Measurements from ENCODE around the gene CORO2B. TPM values are rescaled to one million over a fixed set of nuclear protein-coding genes. Genes with fewer than 3 reads are reported as not detected.

CORO2B gene
- total and polyA plus RNA-seq, 2 of the 4 experiments (the other 2 are of a cell fraction) = 9.3 to 39.3 TPM

DNA sequence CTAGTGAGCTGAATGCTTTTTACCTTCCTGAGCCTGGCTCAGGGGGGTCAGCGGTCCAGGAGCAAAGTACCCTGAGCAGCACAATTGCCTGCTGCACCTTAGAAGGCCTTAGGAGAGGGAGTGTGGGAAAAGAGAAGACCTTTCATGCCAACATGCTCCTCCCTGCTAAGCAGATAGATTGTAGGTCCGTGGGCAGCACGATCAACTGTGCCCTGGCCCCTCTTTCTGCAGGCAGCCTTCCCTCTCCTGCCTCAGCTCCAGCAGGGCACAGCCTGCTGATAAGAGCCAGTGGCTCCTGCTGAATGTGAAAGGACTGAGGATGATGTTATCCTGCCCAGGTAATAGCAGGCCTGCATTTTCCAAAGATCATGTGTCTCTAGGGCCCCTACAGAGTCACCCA, 4.1 kb downstream of the CORO2B start:
- dilution Hi-C loops (cut with HindIII; ENCODE audit: low sequenced_read_pairs, unreplicated experiment) (no loop called here), intact Hi-C loops (cut with micrococcal nuclease) (no loop called here), in situ Hi-C loops (cut with MboI; ENCODE audit: low sequenced_read_pairs) (no loop called here)
- H4K91ac ChIP-seq (ENCODE audit: insufficient read depth, low read depth, low read length) = no peak overlapping the region
- H3K4me1 ChIP-seq (ENCODE audit: control insufficient read depth, insufficient read depth, low read length) = peaks cover 23% of the 10 kb centered on the region
- TF ChIP-seq SMC3 (IDR thresholded peaks at IDR 0.05; ENCODE audit: low read depth, low read length) = no peak
- TF ChIP-seq NFE2L2 (IDR thresholded peaks at IDR 0.05; ENCODE audit: low read depth, low read length) = no peak
- TF ChIP-seq FOS (IDR thresholded peaks at IDR 0.05; ENCODE audit: low read depth, low read length) = no peak
- TF ChIP-seq BHLHE40 (IDR thresholded peaks at IDR 0.05; ENCODE audit: low read depth, low read length) = no peak
- TF ChIP-seq CEBPB (IDR thresholded peaks at IDR 0.05; ENCODE audit: low read depth, low read length) = no peak
- no peak for TF ChIP-seq CHD1 (IDR thresholded peaks at IDR 0.05; ENCODE audit: low read depth, low read length)
- no peak for TF ChIP-seq RAD21 (IDR thresholded peaks at IDR 0.05; ENCODE audit: low read length)
- BruUV-seq (replicated peaks) = no TSS peak
- H4K20me1 ChIP-seq (ENCODE audit: insufficient read depth, low read length) = no peaks in the 10 kb centered on the region
- peak overlapping the region; percentile 48; the same call in 1 of the 2 replicates for H3K4ac ChIP-seq (ENCODE audit: low read depth, low read length)
- CTCF ChIA-PET = interaction anchor here (1.2 kb wide), 1 partner anchor 91 kb away, joined by 3 read pairs; no protein-coding TSS in a partner anchor
- no peak overlapping the region for H3K14ac ChIP-seq (replicated peaks; ENCODE audit: low read depth, low read length)
- H3K4me2 ChIP-seq (ENCODE audit: low read depth, low read length) = no peak overlapping the region
- 0 out of 2 replicates have a peak overlapping the region, but pooled peaks have one; percentile 12 for H3K23ac ChIP-seq (ENCODE audit: low read depth, low read length)
- POLR2A ChIA-PET (ENCODE audit: unreplicated experiment) = no interaction called here
- H2AFZ ChIP-seq (replicated peaks; ENCODE audit: low read length, poor library complexity) = no peak overlapping the region
- DNase-seq = no peak
- peaks cover 22 to 80% of the 10 kb centered on the region in 2 experiments for H3K79me1 ChIP-seq (ENCODE audit: low read depth in 1 of 2, low read length in 2 of 2)
- ATAC-seq (ENCODE audit: low read depth) = no peak
- H2AK5ac ChIP-seq (ENCODE audit: low read depth, low read length) = peak overlapping the region; percentile 47
- H2AK9ac ChIP-seq (replicated peaks; ENCODE audit: low read depth, low read length, poor library complexity) = peak overlapping the region; percentile 25
- H3K9me3 ChIP-seq (ENCODE audit: control insufficient read depth, insufficient read depth, low read length) = no peaks in the 10 kb centered on the region
- no peaks in the 10 kb centered on the region for H3K27me3 ChIP-seq (ENCODE audit: control insufficient read depth, insufficient read depth, low read length)
- H2BK120ac ChIP-seq (ENCODE audit: low read depth, low read length) = peak overlapping the region; percentile 7; the same call in 1 of the 2 replicates
- H3K56ac ChIP-seq (ENCODE audit: extremely low read depth, insufficient read depth, low read length) = no peak overlapping the region
- no peak overlapping the region for H2BK15ac ChIP-seq (ENCODE audit: low read depth, low read length)
- no peak overlapping the region for H2BK20ac ChIP-seq (ENCODE audit: low read depth, low read length)
- H3K18ac ChIP-seq (ENCODE audit: low read depth, low read length) = no peak overlapping the region
- WGBS, 2 experiments (ENCODE audit: extremely low coverage in 2 of 2, insufficient read length in 1 of 2) = no CpG with 5 or more reads among the region's 3 CpGs
- no peak overlapping the region for H4K5ac ChIP-seq (ENCODE audit: low read depth, low read length)
- H3K9me1 ChIP-seq (ENCODE audit: insufficient read depth, low read length) = peaks cover 22% of the 10 kb centered on the region
- no peak overlapping the region for H3K4me3 ChIP-seq (ENCODE audit: insufficient read depth, low read depth, low read length)
- H3K9ac ChIP-seq (ENCODE audit: low read depth, low read length) = no peak overlapping the region
- no peak overlapping the region for H2BK5ac ChIP-seq (ENCODE audit: low read depth, low read length, poor library complexity, severe bottlenecking)
- no peak overlapping the region for H4K8ac ChIP-seq (ENCODE audit: low read depth in 2 of 2, low read length in 2 of 2)
- H3K36me3 ChIP-seq (ENCODE audit: control insufficient read depth, insufficient read depth, low read length) = no peaks in the 10 kb centered on the region
- H3K27ac ChIP-seq (ENCODE audit: insufficient read depth, low read length) = no peak overlapping the region
